WI38 (cell line): ENCODE measurements around the gene CHKB.

ENCODE experiments used
- H3K4me3 ChIP-seq: 2 replicates; pipeline ENCODE4 v1.5.1; 2011; ENCODE audit warnings: low read depth, mild to moderate bottlenecking, control low read depth, low read length
- TF ChIP-seq, protein P1 (sequence below): IDR thresholded peaks from 2 replicates; pipeline ENCODE4 v1.5.1; 2012; ENCODE audit warnings: low read depth, mild to moderate bottlenecking, control low read depth, low read length

The CHKB gene

DNA sequence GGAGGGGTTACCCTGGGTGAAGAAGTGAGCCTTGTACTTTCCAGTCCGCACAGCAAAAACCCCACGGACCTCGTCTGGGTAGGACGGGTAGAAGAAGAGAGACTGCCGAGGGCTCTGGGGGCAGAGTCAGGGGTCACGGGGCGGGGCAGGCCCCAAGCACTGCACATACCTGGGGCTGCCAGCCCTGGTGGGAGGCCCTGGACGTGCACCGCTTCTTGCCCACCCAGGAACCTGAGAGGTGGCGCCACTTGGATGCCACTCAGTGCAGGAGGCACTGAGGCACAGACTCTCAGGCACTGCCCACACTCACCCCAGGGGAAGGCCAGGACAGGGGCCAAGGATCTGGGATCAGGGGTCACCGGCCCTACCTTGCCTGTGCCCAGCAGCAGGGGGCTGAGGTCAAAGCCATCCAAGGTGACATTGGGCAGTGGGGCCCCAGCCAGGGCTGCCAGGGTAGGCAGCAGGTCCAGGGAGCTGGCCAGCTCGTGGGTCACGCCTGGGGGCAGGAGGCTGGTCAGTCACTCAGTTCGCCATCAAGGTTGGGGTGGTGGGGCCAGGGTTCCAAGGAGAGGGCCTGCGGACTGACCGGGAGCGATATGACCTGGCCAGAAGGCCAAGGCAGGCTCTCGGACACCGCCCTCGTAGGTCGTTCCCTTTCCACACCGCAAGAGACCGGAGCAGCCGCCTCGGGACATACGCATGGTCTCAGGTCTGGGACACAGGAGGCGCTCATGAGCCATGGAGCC is 43.1 kb upstream of the CHKB start:
- H3K4me3 ChIP-seq = no peak overlapping the region
- TF ChIP-seq, protein P1, sequence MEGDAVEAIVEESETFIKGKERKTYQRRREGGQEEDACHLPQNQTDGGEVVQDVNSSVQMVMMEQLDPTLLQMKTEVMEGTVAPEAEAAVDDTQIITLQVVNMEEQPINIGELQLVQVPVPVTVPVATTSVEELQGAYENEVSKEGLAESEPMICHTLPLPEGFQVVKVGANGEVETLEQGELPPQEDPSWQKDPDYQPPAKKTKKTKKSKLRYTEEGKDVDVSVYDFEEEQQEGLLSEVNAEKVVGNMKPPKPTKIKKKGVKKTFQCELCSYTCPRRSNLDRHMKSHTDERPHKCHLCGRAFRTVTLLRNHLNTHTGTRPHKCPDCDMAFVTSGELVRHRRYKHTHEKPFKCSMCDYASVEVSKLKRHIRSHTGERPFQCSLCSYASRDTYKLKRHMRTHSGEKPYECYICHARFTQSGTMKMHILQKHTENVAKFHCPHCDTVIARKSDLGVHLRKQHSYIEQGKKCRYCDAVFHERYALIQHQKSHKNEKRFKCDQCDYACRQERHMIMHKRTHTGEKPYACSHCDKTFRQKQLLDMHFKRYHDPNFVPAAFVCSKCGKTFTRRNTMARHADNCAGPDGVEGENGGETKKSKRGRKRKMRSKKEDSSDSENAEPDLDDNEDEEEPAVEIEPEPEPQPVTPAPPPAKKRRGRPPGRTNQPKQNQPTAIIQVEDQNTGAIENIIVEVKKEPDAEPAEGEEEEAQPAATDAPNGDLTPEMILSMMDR = no peak

DNA sequence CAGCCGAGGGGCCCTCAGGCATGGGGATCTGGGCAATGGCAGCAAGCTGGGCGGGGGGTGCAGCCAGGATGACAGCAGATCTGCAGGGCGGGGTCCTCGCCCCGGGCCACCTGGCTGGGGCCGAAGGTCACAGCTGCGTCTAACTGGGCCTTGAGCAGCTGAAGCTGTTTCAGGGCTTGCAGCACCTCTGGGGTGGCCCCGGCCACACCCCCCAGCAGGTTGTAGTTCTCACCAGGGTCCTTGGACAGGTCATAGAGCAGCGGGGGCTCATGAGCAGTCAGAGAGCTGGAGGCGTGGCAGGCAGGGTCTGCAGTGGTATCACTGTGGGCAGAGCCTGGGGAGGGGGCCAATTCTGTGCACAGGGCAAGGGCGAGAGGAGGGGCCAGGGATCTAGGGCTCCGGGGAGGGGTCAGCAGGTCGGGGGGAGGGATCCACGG is 42.5 kb upstream of the CHKB start:
- no peak overlapping the region for H3K4me3 ChIP-seq
- TF ChIP-seq, protein P1 = no peak

DNA sequence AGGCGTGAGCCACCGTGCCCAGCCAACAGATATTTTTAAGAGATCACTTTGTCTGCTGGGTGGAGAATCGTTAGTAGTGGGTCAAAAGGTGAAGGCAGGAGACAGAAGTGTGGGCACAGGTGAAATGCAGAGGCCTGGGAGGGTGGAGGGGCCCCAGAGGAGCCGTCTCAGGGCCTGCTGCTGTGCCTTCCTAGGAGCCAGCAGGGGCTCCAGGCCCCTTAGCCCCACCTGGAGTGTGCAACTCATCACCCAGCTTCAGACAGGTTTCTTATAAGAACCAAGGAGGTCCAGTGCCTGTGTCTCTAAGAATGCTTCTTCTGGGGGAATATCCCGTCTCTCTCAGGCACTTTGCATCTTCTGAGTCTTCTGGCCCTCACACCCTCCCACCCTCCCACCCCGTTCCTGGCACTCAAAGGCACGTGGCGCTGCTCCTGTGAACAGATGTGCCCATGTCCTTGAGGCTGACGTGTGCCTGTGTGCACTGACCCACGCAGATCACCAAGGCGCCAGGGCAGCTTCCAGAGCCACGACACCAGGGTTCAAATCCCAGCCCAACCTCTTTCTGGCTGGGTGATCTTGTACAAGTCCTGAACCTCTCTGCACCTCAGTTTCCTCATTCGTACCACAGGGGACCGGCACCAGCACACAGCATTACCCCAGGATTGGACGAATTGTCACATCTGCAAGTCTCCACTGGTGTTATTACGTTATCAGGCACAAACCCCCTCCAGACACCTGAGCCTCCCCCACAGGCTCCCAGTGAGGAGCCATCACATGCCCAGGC is 41.9 kb upstream of the CHKB start:
- no peak overlapping the region for H3K4me3 ChIP-seq
- TF ChIP-seq, protein P1 = no peak

DNA sequence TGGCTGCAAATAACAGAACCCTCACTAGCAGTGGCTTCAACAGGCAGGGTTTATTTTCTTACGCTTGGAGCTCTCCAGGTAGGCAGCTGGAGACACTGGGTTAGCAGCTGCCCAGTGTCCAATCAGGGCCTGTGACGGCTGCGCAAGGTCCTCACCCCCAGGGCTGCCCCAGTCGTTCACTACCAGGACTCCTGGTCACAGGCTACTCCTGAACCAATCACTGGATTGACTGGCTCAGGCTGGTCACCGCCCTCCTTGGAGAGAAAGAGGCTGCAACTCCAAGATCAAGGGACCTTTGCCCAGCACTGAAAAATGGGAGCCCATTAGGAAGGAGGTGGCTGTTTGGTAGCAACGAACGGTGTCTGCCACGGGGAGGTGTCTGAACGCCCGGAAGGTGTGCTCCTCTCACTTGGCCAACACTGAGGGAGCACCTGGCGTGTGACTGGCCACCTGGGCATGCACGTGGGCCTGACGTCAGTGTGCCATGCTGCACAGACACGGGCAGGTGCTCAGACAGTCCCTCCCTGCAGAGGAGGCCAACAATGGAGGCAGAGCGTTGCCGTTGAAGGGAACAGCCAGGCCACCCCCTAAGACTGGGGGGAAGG is 40.2 kb upstream of the CHKB start:
- no peak overlapping the region for H3K4me3 ChIP-seq
- TF ChIP-seq, protein P1 = no peak

- TF ChIP-seq, protein P1 = no peak
- H3K4me3 ChIP-seq = no peak overlapping the region
These were observed 39.5 kb upstream of the CHKB start for GRCh38 chr22:50621948-50622722.

GRCh38 chr22:50621356-50621880 is 38.8 kb upstream of the CHKB start:
- no peak overlapping the region for H3K4me3 ChIP-seq
- TF ChIP-seq, protein P1 = no peak
